ENCODE data around the gene CALML6. TPM values are rescaled to one million over a fixed set of nuclear protein-coding genes. Genes with fewer than 3 reads are reported as not detected.
"Not testable (repeated sequence)": the region's sequence is repeated elsewhere in the genome, so short reads cannot be mapped to it uniquely, and the experiment has no call there.

Gene CALML6
- total RNA-seq, 1 experiment from 2014 or later = 1.9 TPM

DNA sequence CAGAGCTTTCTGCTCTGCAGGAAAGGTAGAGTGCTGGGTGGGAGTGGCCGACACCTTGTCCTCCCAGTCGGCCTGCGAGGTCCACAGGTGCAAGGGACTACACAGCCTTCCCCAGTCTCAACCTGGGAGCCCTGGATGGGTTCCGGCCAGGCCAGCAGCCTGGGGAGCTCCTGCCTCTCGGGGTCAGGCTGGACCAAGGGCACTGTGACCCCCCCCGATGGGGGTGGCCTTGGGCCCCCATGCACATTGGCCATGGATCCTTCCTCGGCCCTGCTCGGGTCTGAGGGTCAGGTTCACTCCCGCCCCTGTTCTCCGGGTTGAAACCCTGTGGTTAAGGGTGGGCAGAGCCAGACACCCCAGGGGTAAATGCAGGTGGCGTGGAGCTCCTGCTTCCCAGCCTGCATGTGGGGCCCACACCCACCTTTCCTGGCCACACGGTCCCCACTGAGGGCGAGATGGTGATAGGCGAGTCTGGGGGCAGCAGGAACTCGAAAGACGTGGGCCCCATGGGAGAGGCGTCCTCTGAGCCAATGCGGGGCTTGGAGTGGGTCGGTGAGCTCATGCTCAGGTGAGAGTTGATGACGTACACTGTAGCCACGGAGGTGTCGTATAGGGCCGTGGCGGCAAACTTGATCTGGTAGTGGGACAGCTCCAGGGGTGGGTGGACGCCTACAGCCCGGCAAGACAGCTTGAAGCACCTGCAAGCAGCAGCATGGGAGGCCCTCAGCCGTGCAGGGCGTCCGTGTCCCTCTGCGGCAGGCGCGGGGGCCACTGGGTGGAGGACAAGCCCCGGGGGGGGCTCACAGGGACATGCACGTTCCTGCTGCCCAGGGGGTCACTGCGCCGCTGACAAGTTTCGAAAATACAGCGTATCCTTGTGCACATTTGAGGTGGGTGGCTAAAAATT, 14.8 kb downstream of the CALML6 start:
- H3K27ac Mint-ChIP-seq = no peak overlapping the region
- CTCF ChIA-PET = interaction anchor here (1.5 kb wide), 1 partner anchor 21 kb away, joined by 5 read pairs; no protein-coding TSS in a partner anchor
- POLR2A ChIA-PET = no interaction called here
- H3K4me1 Mint-ChIP-seq = no peaks in the 10 kb centered on the region
- DNase-seq (ENCODE audit: low spot score) = no peak
- no peaks in the 10 kb centered on the region for H3K27me3 Mint-ChIP-seq (ENCODE audit: low read depth)
- peaks cover 18% of the 10 kb centered on the region for H3K9me3 Mint-ChIP-seq
- H3K36me3 Mint-ChIP-seq = peaks cover 5% of the 10 kb centered on the region; the same call in 1 of the 2 replicates
- TF ChIP-seq, protein P1, sequence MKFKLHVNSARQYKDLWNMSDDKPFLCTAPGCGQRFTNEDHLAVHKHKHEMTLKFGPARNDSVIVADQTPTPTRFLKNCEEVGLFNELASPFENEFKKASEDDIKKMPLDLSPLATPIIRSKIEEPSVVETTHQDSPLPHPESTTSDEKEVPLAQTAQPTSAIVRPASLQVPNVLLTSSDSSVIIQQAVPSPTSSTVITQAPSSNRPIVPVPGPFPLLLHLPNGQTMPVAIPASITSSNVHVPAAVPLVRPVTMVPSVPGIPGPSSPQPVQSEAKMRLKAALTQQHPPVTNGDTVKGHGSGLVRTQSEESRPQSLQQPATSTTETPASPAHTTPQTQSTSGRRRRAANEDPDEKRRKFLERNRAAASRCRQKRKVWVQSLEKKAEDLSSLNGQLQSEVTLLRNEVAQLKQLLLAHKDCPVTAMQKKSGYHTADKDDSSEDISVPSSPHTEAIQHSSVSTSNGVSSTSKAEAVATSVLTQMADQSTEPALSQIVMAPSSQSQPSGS (CRISPR knock-in tag; IDR thresholded peaks at IDR 0.05; ENCODE audit: borderline replicate concordance, low read depth) = peak; percentile 43; the same call in 1 of the 2 replicates
- no peak for TF ChIP-seq FOXP1 (CRISPR knock-in tag; IDR thresholded peaks at IDR 0.05; ENCODE audit: borderline replicate concordance)
- H3K4me3 Mint-ChIP-seq = no peak overlapping the region
- ATAC-seq = no peak

DNA sequence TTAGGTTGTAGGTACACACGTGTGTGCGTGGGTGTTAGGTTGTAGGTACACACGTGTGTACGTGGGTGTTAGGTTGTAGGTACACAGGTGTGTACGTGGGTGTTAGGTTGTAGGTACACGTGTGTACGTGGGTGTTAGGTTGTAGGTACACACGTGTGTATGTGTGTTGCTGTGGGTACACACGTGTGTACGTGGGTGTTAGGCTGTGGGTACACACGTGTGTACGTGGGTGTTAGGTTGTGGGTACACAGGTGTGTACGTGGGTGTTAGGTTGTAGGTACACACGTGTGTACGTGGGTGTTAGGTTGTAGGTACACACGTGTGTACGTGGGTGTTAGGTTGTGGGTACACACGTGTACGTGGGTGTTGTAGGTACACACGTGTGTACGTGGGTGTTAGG, 19.8 kb downstream of the CALML6 start:
- DNase-seq (ENCODE audit: low spot score); H3K27me3 Mint-ChIP-seq (ENCODE audit: low read depth); H3K27ac Mint-ChIP-seq; H3K4me1 Mint-ChIP-seq; POLR2A ChIA-PET; ATAC-seq; H3K4me3 Mint-ChIP-seq; H3K36me3 Mint-ChIP-seq: not testable (repeated sequence)
- H3K9me3 Mint-ChIP-seq = peaks cover 18% of the 10 kb centered on the region
- CTCF ChIA-PET = interaction anchor here (1.3 kb wide), 1 partner anchor 10 kb away, joined by 8 read pairs; no protein-coding TSS in a partner anchor

DNA sequence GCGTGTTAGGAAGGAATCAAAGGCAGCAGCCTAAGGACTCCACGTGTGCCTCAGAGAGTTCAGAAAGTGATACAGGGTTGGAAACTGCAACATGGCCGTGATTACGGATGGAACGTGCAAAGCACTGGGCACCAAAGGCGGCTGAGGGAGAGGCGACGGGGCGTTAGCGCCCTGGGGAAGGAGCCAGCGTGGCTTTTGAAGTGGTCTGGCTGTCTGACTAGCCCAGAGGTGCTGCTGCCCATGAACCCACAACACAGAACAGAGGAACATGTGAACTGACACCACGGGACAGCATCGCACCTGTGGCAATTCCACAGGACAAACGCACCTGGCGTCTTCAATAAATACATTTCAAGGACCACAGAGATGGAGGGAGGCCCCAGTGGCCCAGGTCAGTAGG, 22.0 kb downstream of the CALML6 start:
- CTCF ChIA-PET = interaction anchor here (1.8 kb wide), 1 partner anchor 108 kb away, joined by 9 read pairs; no protein-coding TSS in a partner anchor
- Mint-ChIP-seq H3K27me3 (ENCODE audit: low read depth) (no peaks in the 10 kb centered on the region), H3K9me3 (peaks cover 18% of the 10 kb centered on the region), H3K4me3 (no peak overlapping the region), H3K36me3 (peaks cover 5% of the 10 kb centered on the region; the same call in 1 of the 2 replicates), H3K4me1 (no peaks in the 10 kb centered on the region), H3K27ac (no peak overlapping the region)
- ATAC-seq (no peak), DNase-seq (ENCODE audit: low spot score) (no peak)
- TF ChIP-seq KAT7 (CRISPR knock-in tag; IDR thresholded peaks at IDR 0.05; ENCODE audit: borderline replicate concordance) (no peak), CBFB (CRISPR knock-in tag; IDR thresholded peaks at IDR 0.05; ENCODE audit: low read depth) (no peak), RORB (CRISPR knock-in tag; IDR thresholded peaks at IDR 0.05) (no peak), ZNF263 (CRISPR knock-in tag; IDR thresholded peaks at IDR 0.05; ENCODE audit: low read depth) (no peak), EMX1 (CRISPR knock-in tag; IDR thresholded peaks at IDR 0.05) (no peak), ZNF121 (CRISPR knock-in tag; IDR thresholded peaks at IDR 0.05) (no peak), RELA (CRISPR knock-in tag; IDR thresholded peaks at IDR 0.05; ENCODE audit: borderline replicate concordance) (no peak), ZNF219 (CRISPR knock-in tag; IDR thresholded peaks at IDR 0.05; ENCODE audit: borderline replicate concordance) (no peak)
- TF ChIP-seq, protein P2, sequence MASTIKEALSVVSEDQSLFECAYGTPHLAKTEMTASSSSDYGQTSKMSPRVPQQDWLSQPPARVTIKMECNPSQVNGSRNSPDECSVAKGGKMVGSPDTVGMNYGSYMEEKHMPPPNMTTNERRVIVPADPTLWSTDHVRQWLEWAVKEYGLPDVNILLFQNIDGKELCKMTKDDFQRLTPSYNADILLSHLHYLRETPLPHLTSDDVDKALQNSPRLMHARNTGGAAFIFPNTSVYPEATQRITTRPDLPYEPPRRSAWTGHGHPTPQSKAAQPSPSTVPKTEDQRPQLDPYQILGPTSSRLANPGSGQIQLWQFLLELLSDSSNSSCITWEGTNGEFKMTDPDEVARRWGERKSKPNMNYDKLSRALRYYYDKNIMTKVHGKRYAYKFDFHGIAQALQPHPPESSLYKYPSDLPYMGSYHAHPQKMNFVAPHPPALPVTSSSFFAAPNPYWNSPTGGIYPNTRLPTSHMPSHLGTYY (CRISPR knock-in tag; IDR thresholded peaks at IDR 0.05) = no peak
- TF ChIP-seq, protein P3, sequence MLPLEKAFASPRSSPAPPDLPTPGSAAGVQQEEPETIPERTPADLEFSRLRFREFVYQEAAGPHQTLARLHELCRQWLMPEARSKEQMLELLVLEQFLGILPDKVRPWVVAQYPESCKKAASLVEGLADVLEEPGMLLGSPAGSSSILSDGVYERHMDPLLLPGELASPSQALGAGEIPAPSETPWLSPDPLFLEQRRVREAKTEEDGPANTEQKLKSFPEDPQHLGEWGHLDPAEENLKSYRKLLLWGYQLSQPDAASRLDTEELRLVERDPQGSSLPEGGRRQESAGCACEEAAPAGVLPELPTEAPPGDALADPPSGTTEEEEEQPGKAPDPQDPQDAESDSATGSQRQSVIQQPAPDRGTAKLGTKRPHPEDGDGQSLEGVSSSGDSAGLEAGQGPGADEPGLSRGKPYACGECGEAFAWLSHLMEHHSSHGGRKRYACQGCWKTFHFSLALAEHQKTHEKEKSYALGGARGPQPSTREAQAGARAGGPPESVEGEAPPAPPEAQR (CRISPR knock-in tag; IDR thresholded peaks at IDR 0.05) = no peak
- POLR2A ChIA-PET = no interaction called here

DNA sequence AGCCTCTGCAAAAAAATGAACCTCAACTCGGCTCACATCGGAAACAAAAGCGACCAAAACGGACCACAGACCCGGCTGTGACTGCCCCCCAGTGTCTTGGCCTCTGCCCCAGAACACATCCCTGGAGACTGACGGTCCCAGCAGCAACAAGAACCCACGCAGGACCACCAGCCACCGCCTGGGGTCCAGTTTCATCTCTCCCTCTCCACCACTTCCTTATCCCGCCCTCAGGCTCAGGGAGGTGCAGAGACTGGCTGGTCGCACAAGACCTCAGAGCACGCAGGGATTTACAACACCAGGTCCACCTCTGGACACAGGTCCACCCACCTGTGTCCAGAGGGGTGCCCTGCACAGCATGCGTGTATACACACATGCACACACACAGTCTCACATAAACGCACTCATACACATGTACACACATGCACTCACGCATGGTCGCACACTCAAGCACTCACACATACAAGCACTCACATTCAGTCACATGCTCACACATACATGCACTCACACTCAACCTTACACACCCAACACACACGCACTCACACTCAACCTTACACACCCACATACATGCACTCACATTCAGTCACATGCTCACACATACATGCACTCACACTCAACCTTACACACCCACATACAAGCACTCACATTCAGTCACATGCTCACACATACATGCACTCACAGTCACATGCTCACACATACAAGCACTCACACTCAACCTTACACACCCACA, 22.7 kb downstream of the CALML6 start:
- H3K4me1 Mint-ChIP-seq = no peaks in the 10 kb centered on the region
- POLR2A ChIA-PET = no interaction called here
- CTCF ChIA-PET = no interaction called here
- no peaks in the 10 kb centered on the region for H3K27me3 Mint-ChIP-seq (ENCODE audit: low read depth)
- no peak overlapping the region for H3K27ac Mint-ChIP-seq
- DNase-seq (ENCODE audit: low spot score) = no peak
- no peak overlapping the region for H3K4me3 Mint-ChIP-seq
- ATAC-seq = no peak
- peaks cover 18% of the 10 kb centered on the region for H3K9me3 Mint-ChIP-seq
- peaks cover 5% of the 10 kb centered on the region; the same call in 1 of the 2 replicates for H3K36me3 Mint-ChIP-seq
- TF ChIP-seq RORB (CRISPR knock-in tag; IDR thresholded peaks at IDR 0.05) (no peak), TEAD4 (CRISPR knock-in tag; IDR thresholded peaks at IDR 0.05) (no peak), ZNF263 (CRISPR knock-in tag; IDR thresholded peaks at IDR 0.05; ENCODE audit: low read depth) (no peak), ZNF232 (CRISPR knock-in tag; IDR thresholded peaks at IDR 0.05) (no peak)
- TF ChIP-seq, protein P4, sequence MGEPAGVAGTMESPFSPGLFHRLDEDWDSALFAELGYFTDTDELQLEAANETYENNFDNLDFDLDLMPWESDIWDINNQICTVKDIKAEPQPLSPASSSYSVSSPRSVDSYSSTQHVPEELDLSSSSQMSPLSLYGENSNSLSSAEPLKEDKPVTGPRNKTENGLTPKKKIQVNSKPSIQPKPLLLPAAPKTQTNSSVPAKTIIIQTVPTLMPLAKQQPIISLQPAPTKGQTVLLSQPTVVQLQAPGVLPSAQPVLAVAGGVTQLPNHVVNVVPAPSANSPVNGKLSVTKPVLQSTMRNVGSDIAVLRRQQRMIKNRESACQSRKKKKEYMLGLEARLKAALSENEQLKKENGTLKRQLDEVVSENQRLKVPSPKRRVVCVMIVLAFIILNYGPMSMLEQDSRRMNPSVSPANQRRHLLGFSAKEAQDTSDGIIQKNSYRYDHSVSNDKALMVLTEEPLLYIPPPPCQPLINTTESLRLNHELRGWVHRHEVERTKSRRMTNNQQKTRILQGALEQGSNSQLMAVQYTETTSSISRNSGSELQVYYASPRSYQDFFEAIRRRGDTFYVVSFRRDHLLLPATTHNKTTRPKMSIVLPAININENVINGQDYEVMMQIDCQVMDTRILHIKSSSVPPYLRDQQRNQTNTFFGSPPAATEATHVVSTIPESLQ (CRISPR knock-in tag; IDR thresholded peaks at IDR 0.05) = no peak
- TF ChIP-seq, protein P5, sequence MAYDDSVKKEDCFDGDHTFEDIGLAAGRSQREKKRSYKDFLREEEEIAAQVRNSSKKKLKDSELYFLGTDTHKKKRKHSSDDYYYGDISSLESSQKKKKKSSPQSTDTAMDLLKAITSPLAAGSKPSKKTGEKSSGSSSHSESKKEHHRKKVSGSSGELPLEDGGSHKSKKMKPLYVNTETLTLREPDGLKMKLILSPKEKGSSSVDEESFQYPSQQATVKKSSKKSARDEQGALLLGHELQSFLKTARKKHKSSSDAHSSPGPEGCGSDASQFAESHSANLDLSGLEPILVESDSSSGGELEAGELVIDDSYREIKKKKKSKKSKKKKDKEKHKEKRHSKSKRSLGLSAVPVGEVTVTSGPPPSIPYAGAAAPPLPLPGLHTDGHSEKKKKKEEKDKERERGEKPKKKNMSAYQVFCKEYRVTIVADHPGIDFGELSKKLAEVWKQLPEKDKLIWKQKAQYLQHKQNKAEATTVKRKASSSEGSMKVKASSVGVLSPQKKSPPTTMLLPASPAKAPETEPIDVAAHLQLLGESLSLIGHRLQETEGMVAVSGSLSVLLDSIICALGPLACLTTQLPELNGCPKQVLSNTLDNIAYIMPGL (CRISPR knock-in tag; IDR thresholded peaks at IDR 0.05) = no peak
- TF ChIP-seq, protein P6, sequence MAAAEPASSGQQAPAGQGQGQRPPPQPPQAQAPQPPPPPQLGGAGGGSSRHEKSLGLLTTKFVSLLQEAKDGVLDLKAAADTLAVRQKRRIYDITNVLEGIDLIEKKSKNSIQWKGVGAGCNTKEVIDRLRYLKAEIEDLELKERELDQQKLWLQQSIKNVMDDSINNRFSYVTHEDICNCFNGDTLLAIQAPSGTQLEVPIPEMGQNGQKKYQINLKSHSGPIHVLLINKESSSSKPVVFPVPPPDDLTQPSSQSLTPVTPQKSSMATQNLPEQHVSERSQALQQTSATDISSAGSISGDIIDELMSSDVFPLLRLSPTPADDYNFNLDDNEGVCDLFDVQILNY (CRISPR knock-in tag; IDR thresholded peaks at IDR 0.05) = no peak
